K562 (cell line): ENCODE measurements around the gene PTPN9. TPM values are rescaled to one million over a fixed set of nuclear protein-coding genes. Genes with fewer than 3 reads are reported as not detected.
A peak's percentile ranks its signal among the peaks of the same experiment; 100 is the strongest.

Experiments
- CHCHD3 ChIP-seq: fragments of 250-450 bp; sonication (Bioruptor Pico); IDR thresholded peaks from 2 replicates; pipeline ENCODE4 v2.1.2; 2022; ENCODE audit warnings: mild to moderate bottlenecking
- HNRNPUL1 ChIP-seq: fragments of 200-400 bp; formaldehyde crosslinking; IDR thresholded peaks from 2 replicates; pipeline ENCODE4 v1.6.1; 2017; ENCODE audit warnings: low read length
- IFI16 ChIP-seq: fragments of 250-450 bp; sonication (Bioruptor Pico); IDR thresholded peaks from 2 replicates; pipeline ENCODE4 v2.1.2; 2022; ENCODE audit warnings: mild to moderate bottlenecking, inconsistent platforms
- MIER1 ChIP-seq: fragments of 450-650 bp; IDR thresholded peaks from 2 replicates; pipeline ENCODE4 v1.6.1; 2016; ENCODE audit warnings: antibody characterized with exemption, mild to moderate bottlenecking, low read depth
- PML ChIP-seq: IDR thresholded peaks from 2 replicates; pipeline ENCODE4 v1.6.1; 2012; ENCODE audit warnings: low read length, inconsistent platforms
- RBM34 ChIP-seq: fragments of 200-400 bp; formaldehyde crosslinking; IDR thresholded peaks from 2 replicates; pipeline ENCODE4 v1.6.1; 2018; ENCODE audit warnings: low read length, borderline replicate concordance; ENCODE audit not compliant: insufficient read depth
- TFAM ChIP-seq: fragments of 250-450 bp; sonication (Bioruptor Pico); conservative IDR thresholded peaks from 2 replicates; pipeline ENCODE4 v1.5.0; 2021; ENCODE audit warnings: mild to moderate bottlenecking, moderate library complexity
- ZBTB7A ChIP-seq: IDR thresholded peaks from 2 replicates; pipeline ENCODE4 v1.6.1; 2011; ENCODE audit warnings: low read depth, mild to moderate bottlenecking, low read length, moderate library complexity, borderline replicate concordance; ENCODE audit not compliant: control insufficient read depth
- polyA plus RNA-seq, 8 experiments: library from polyadenylated mRNA; depleted of rRNA in 4 of 8; stranded (reverse) in 5 of 8; unstranded in 3 of 8; fragments of >200 nt; fragmentation: Nextera tagmentation in 2 of 8; fragmentation: Illumina TruSeq in 1 of 8; extraction: Ambion mirVana in 2 of 8; extraction: Trizol in 1 of 8; gene quantifications; 2 replicates each; pipeline versions ENCODE4 v1.2.1 to v1.2.3, GENCODE V29; 2011 to 2014; ENCODE audit warnings: inconsistent platforms in 1 of 8, missing spikeins in 1 of 8
- total RNA-seq, 7 experiments: library from RNA; depleted of rRNA in 6 of 7; stranded (reverse); fragments of >200 nt in 6 of 7; fragmentation: Illumina TruSeq in 2 of 7; extraction: Trizol in 2 of 7; gene quantifications; 2 replicates each; pipeline versions ENCODE4 v1.2.1 to v1.2.3, GENCODE V29; 2011 to 2021; ENCODE audit warnings: low replicate concordance in 1 of 7
- TF ChIP-seq, protein P1 (sequence below): fragments of 450-650 bp; IDR thresholded peaks from 2 replicates; pipeline ENCODE4 v1.7.1; 2018; ENCODE audit warnings: mild to moderate bottlenecking, low read depth; ENCODE audit not compliant: partially characterized antibody
- TF ChIP-seq, protein P2 (sequence below), 2 experiments: IDR thresholded peaks; 2 replicates each; pipeline ENCODE4 v1.6.1; 2011; ENCODE audit warnings: borderline replicate concordance in 1 of 2, control low read depth in 1 of 2, low read depth in 1 of 2, low read length in 1 of 2, mild to moderate bottlenecking in 1 of 2, mixed read lengths in 1 of 2, moderate library complexity in 1 of 2; ENCODE audit not compliant: insufficient read depth in 1 of 2, insufficient read length in 1 of 2, poor library complexity in 1 of 2, severe bottlenecking in 1 of 2; ENCODE audit errors: extremely low read depth in 1 of 2
- TF ChIP-seq, protein P3 (sequence below): fragments of 450-650 bp; IDR thresholded peaks from 2 replicates; pipeline ENCODE4 v1.6.1; 2016
- TF ChIP-seq, protein P4 (sequence below): fragments of 250-450 bp; sonication (Bioruptor Pico); IDR thresholded peaks from 2 replicates; pipeline ENCODE4 v1.4.0; 2020
- TF ChIP-seq, protein P5 (sequence below): fragments of 200-800 bp; sonication (Bioruptor generic); IDR thresholded peaks from 2 replicates; pipeline ENCODE4 v1.6.1; 2017; ENCODE audit warnings: missing genetic modification characterization, missing compliant biosample characterization

Gene PTPN9
- total and polyA plus RNA-seq, 9 of the 15 experiments (the other 6 are each of a cell fraction or from before 2014, with no cell fraction given), result 5.0 to 24.0 (median 14.2) TPM

DNA sequence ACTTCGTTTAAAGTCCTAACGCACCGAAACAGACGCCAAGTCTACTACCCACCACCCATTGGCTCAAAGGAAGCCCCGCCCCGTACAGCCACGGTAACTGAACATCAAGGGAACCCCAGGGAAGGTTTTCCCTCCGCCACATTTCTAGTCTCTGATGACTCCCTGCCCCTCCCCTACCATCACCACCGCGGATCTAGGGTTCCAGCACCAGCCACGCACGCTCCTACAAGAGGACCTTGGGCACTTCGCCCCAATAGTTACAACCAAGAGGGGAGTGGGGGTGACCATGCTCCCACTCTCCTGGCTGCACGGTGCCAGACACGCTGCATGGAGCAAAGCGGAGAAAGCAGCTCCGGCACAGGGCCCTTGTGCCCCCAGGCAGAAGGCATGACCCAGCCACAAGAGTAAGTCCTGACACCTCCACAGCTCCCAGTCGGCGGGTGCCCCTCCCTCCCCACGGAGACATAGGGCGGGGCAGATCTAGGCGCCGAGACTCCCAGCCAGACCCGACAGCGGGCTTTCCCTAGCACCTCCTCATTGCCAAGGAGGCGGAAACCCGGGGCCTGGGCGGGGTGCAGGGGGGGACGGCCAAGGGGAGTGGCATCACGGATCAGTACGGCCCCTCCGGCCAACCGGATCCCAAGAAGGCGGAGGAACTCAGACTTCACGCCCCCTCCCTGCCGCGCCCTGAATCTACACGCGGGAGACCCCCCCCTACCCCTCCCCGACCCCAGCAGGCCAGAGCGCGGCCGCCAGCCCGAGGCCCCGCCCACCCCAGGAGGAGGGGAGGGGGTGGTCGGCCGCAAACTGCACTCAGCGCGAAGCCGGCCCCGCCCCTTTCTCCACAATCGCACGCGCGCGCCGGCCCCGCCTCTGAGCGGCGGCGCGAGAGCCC, 128.6 kb downstream of the PTPN9 start (continued):
- TF ChIP-seq, protein P1, sequence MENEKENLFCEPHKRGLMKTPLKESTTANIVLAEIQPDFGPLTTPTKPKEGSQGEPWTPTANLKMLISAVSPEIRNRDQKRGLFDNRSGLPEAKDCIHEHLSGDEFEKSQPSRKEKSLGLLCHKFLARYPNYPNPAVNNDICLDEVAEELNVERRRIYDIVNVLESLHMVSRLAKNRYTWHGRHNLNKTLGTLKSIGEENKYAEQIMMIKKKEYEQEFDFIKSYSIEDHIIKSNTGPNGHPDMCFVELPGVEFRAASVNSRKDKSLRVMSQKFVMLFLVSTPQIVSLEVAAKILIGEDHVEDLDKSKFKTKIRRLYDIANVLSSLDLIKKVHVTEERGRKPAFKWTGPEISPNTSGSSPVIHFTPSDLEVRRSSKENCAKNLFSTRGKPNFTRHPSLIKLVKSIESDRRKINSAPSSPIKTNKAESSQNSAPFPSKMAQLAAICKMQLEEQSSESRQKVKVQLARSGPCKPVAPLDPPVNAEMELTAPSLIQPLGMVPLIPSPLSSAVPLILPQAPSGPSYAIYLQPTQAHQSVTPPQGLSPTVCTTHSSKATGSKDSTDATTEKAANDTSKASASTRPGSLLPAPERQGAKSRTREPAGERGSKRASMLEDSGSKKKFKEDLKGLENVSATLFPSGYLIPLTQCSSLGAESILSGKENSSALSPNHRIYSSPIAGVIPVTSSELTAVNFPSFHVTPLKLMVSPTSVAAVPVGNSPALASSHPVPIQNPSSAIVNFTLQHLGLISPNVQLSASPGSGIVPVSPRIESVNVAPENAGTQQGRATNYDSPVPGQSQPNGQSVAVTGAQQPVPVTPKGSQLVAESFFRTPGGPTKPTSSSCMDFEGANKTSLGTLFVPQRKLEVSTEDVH, result no peak
- TF ChIP-seq PML, result no peak
- TF ChIP-seq, protein P2, sequence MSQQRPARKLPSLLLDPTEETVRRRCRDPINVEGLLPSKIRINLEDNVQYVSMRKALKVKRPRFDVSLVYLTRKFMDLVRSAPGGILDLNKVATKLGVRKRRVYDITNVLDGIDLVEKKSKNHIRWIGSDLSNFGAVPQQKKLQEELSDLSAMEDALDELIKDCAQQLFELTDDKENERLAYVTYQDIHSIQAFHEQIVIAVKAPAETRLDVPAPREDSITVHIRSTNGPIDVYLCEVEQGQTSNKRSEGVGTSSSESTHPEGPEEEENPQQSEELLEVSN (IDR thresholded peaks at IDR 0.05; ENCODE audit: borderline replicate concordance in 1 of 2, extremely low read depth in 1 of 2, insufficient read depth in 1 of 2, insufficient read length in 1 of 2, low read depth in 1 of 2, low read length in 1 of 2, poor library complexity in 1 of 2, severe bottlenecking in 1 of 2), result peak in 1 of 2 experiments; percentile 22
- TF ChIP-seq HNRNPUL1, result no peak
- TF ChIP-seq CHCHD3 (CRISPR knock-in tag), result no peak
- no peak for TF ChIP-seq IFI16
- peak; percentile 95 for TF ChIP-seq ZBTB7A
- TF ChIP-seq, protein P3, sequence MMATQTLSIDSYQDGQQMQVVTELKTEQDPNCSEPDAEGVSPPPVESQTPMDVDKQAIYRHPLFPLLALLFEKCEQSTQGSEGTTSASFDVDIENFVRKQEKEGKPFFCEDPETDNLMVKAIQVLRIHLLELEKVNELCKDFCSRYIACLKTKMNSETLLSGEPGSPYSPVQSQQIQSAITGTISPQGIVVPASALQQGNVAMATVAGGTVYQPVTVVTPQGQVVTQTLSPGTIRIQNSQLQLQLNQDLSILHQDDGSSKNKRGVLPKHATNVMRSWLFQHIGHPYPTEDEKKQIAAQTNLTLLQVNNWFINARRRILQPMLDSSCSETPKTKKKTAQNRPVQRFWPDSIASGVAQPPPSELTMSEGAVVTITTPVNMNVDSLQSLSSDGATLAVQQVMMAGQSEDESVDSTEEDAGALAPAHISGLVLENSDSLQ, result no peak
- no peak for TF ChIP-seq RBM34
- TF ChIP-seq MIER1, result 0 out of 2 replicates have a peak, but pooled peaks have one; percentile 40
- no peak for TF ChIP-seq TFAM (CRISPR knock-in tag)
- TF ChIP-seq, protein P4, sequence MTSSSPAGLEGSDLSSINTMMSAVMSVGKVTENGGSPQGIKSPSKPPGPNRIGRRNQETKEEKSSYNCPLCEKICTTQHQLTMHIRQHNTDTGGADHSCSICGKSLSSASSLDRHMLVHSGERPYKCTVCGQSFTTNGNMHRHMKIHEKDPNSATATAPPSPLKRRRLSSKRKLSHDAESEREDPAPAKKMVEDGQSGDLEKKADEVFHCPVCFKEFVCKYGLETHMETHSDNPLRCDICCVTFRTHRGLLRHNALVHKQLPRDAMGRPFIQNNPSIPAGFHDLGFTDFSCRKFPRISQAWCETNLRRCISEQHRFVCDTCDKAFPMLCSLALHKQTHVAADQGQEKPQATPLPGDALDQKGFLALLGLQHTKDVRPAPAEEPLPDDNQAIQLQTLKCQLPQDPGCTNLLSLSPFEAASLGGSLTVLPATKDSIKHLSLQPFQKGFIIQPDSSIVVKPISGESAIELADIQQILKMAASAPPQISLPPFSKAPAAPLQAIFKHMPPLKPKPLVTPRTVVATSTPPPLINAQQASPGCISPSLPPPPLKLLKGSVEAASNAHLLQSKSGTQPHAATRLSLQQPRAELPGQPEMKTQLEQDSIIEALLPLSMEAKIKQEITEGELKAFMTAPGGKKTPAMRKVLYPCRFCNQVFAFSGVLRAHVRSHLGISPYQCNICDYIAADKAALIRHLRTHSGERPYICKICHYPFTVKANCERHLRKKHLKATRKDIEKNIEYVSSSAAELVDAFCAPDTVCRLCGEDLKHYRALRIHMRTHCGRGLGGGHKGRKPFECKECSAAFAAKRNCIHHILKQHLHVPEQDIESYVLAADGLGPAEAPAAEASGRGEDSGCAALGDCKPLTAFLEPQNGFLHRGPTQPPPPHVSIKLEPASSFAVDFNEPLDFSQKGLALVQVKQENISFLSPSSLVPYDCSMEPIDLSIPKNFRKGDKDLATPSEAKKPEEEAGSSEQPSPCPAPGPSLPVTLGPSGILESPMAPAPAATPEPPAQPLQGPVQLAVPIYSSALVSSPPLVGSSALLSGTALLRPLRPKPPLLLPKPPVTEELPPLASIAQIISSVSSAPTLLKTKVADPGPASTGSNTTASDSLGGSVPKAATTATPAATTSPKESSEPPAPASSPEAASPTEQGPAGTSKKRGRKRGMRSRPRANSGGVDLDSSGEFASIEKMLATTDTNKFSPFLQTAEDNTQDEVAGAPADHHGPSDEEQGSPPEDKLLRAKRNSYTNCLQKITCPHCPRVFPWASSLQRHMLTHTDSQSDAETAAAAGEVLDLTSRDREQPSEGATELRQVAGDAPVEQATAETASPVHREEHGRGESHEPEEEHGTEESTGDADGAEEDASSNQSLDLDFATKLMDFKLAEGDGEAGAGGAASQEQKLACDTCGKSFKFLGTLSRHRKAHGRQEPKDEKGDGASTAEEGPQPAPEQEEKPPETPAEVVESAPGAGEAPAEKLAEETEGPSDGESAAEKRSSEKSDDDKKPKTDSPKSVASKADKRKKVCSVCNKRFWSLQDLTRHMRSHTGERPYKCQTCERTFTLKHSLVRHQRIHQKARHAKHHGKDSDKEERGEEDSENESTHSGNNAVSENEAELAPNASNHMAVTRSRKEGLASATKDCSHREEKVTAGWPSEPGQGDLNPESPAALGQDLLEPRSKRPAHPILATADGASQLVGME (CRISPR knock-in tag), result no peak
- TF ChIP-seq, protein P5, sequence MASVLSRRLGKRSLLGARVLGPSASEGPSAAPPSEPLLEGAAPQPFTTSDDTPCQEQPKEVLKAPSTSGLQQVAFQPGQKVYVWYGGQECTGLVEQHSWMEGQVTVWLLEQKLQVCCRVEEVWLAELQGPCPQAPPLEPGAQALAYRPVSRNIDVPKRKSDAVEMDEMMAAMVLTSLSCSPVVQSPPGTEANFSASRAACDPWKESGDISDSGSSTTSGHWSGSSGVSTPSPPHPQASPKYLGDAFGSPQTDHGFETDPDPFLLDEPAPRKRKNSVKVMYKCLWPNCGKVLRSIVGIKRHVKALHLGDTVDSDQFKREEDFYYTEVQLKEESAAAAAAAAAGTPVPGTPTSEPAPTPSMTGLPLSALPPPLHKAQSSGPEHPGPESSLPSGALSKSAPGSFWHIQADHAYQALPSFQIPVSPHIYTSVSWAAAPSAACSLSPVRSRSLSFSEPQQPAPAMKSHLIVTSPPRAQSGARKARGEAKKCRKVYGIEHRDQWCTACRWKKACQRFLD (CRISPR knock-in tag), result no peak
